Measurements from ENCODE around the gene VPS26C.
A peak's percentile ranks its signal among the peaks of the same experiment; 100 is the strongest.
"Not testable (repeated sequence)": the region's sequence is repeated elsewhere in the genome, so short reads cannot be mapped to it uniquely, and the experiment has no call there.

The VPS26C gene

GRCh38 chr21:37227071-37228002, 39.8 kb downstream of the VPS26C start:
- no peak for DNase-seq

DNA sequence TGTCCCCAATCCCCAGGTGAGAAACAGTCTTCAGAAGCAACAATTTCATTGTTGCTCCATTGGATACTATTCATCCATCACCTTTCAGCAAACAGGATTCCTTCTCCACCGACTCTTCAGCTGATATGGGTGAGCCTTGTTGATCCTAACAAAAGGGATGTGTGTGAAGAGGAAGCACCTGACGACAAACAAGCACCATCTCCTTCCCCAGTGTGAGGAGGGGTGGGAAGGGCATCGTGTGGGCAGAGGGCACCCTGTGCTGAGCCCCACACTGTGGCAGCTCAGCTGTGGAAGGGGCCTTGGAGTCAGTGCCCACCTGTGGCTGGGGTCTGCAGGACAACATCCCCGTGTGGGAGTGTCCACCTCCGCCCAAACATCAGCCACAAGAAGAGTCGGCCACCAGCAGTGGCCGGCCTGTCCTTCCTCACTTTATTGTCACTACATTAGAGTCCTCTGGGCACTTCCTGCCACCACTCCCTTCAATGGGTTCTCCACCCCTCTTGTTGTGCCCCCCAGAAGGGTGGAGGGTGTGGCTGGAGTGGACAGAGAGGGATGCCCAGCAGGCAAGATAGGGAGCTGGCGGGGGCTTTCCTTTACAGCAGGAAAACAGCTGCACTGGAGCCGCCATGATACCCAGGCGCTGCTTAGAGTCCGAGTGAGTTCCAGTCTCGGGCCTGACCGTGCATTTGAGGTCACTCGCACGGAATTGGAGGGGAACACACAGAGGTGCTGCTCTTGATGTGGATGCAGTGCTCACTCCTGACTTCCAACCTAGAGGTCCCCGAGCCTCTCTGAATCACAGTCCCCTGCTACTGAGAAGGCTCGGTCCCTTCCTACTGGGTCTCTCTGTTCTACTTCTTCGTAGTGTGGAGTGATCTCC, 40.9 kb downstream of the VPS26C start:
- no peak for DNase-seq

DNA sequence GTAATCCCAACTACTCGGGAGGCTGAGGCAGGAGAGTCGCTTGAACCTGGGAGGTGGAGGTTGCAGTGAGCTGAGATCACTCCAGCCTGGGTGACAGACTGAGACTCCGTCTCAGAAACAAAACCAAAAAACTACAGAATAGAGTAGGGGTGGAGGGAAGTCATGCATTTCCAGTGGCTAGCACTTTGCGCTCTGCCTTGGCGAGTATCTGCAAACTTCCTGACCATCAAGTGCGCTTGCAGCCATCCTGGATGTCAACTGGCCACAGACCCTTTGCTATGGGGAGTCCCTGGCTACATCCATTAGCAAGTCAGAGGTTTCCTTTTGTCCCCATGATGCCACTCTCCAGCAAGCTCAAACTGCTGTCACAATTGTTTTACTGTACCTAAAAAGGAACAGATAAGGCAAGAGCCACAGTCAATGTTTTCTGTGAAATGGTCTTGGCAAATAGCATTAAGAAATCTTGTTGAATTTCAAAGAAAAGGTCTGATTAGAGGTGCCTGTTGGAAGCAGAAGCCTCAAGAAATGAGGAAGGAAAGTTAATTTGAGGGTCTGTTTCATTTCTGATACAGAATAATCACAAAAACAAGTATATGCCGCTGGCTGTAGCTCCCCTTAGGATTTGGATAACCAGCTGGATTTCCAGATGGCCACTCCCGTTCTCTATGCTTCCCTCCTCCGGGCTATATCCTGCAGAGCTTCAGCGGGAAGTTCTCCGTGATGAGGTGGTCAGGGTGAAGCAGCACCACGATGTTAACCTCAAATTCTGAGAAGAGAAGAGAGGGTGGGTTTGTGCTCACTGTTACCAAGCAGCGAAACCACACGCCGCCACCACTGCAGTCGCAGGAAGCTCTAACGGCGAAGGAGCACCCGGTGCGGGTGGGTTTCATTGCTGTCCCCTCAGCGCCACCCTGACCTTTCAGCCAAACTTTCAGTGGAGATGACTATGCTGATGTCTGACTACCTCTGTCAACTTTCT, 42.0 kb downstream of the VPS26C start:
- peak; percentile 55 for DNase-seq

- no peak for DNase-seq
These were observed 43.3 kb downstream of the VPS26C start for GRCh38 chr21:37223804-37224345.

DNA sequence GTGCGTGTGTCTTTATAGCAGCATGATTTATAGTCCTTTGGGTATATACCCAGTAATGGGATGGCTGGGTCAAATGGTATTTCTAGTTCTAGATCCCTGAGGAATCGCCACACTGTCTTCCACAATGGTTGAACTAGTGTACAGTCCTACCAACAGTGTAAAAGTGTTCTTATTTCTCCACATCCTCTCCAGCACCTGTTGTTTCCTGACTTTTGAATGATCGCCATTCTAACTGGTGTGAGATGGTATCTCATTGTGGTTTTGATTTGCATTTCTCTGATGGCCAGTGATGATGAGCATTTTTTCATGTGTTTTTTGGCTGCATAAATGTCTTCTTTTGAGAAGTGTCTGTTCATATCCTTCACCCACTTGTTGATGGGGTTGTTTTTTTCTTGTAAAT, 44.9 kb downstream of the VPS26C start:
- not testable (repeated sequence) for DNase-seq

DNA sequence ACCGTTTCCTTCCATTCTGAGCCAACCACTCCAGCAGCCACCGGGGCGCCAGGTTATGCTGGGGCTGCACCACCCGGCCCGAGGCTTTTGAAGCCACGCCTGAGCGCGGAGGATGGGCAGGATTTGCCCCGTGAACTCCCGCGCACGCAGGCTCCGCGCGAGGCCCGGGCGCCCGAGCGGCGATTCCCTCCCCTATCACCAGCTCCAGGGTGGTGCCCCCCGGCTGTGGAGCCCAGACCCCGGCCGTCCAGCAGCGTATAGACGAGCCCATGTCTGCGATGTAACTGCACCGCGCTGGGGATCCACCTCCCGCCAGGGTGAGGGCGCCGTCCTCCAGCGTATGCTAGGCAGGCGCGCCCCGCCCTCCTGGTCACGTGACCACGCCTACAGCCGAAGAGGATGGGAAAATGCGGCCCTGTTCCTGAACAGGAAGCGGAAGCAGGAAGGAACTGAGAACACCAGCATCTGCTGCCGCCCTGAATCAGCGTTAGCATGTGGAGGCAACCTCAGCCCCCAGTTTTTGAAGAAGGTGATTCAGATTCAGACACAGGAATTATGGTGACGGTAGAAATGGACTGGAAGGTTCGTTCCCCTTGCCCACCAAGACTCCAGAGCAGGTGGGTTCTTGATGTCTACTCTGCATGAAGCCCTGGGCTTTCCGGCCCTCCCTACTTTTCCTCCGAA, 46.0 kb downstream of the VPS26C start:
- peak; percentile 97 for DNase-seq

- peak; percentile 53 for DNase-seq
These were observed 46.6 kb downstream of the VPS26C start for GRCh38 chr21:37220433-37220980.

- peak; percentile 25 for DNase-seq
These were observed 47.2 kb downstream of the VPS26C start for GRCh38 chr21:37219761-37220432.

GRCh38 chr21:37214952-37215351, 52.2 kb downstream of the VPS26C start:
- no peak for DNase-seq

GRCh38 chr21:37210799-37211198, 56.3 kb downstream of the VPS26C start:
- DNase-seq: no peak

GRCh38 chr21:37210130-37210529, 57.0 kb downstream of the VPS26C start:
- DNase-seq: no peak

- no peak for DNase-seq
These were observed 58.4 kb downstream of the VPS26C start for GRCh38 chr21:37208741-37209225.

DNA sequence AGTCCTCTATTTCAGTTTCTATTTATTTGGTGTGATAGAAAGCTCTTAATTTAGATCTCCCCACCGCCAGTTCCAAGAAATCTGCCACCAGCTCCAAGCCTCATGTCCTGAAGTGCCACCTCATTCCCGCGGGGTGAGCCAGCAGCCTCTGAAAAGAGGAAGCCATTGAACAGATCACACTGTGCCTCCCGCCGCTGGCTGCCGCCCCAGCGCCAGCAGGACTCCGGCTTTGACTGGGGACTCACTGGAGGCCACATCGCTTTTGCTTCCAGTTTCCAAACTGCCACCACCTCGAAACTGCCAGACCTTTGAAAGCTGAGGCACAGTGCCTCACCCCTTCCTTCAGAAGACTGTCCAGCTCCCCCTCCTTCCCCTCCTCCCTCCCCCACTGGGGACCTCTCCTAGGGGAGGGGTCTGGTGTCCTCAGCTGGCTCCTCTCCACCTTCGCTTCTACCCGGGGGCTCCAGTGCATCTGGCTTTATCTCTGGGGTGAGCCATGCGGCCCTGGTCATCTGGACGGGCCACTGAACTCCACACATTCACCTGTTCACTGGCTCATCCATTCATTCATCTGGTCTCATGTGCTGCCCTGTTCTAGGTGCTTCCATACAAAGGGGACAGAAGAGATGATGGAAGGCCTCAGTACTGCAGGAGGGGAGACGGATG, 58.9 kb downstream of the VPS26C start:
- DNase-seq: no peak

DNA sequence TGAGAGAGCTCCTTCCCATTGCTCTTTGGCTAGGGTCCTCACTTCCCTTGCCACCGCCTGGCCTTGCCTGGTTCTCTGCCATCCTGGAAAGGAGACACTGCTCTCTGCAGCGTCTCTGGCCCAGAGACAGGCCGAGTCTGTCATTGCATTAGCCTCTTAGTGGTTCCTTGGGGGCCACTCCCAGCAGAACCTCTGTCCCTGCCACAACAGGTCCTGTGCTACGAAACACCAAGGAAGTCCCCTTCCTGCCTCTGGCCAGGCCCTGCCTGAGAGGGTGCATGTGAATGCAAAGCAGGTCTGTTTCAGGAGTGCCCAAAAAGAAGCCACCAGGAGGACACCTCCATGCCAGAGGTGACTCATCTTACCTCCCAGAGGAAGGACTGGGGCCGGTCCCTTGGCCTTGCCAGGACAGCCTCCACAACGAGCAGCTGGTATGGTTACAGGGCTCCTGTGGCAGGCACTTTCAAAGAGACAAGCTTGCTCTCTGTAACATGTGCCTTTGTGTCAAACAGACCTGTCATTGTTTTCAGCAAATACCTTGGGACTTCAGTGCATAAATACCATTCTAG, 59.6 kb downstream of the VPS26C start:
- no peak for DNase-seq

- no peak for DNase-seq
These were observed 60.6 kb downstream of the VPS26C start for GRCh38 chr21:37206496-37206895.

DNA sequence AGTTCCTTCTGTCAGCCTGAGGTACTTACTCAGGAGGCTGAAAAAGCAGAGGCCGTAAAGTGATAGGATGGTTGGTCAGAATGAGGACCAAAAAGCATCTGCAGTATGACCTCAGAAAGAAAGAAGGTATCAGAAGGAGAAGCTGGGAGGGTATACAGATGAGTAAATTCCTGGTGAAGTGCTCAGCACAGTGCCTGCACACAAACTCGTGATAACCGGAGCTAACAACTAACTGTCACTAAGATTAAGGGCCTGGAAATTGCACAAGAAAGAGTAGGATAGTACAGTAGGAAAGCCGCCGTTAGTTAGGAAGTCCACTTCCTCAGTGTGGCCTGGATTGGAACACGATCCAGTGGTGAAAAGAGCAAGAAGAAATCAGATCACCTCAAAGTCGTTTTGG, 62.6 kb downstream of the VPS26C start:
- DNase-seq: no peak

- no peak for DNase-seq
These were observed 64.7 kb downstream of the VPS26C start for GRCh38 chr21:37202221-37203110.

Data from CD4-positive, alpha-beta T cell treated with Interleukin-17A for 4 hours (primary cell).